Measurements from ENCODE around the gene ANKRD10. TPM values are rescaled to one million over a fixed set of nuclear protein-coding genes. Genes with fewer than 3 reads are reported as not detected.

Gene ANKRD10
- 10 to 100 TPM; 37.9 to 81.3 (median 49.7) TPM for total RNA-seq
- 10 to 100 TPM; 37.7 to 43.4 TPM for polyA plus RNA-seq
- long read RNA-seq, donor 1, transcript ANKRD10-201 (6 exons, 2,495 nt) = major isoform, 19 of 41 reads
- long read RNA-seq, donor 1, partial matches to known transcripts = 8 of 41 reads
- long read RNA-seq, donor 1, other reads (novel, unspliced or antisense) = 13 of 41 reads
- long read RNA-seq, donor 2, transcript ANKRD10-201 (6 exons, 2,495 nt) = major isoform, 169 of 232 reads
- long read RNA-seq, donor 2, partial matches to known transcripts = 15 of 232 reads
- long read RNA-seq, donor 2, other reads (novel, unspliced or antisense) = 48 of 232 reads
- long read RNA-seq, donor 3, transcript ANKRD10-201 (6 exons, 2,495 nt) = major isoform, 49 of 73 reads
- long read RNA-seq, donor 3, partial matches to known transcripts = 11 of 73 reads
- long read RNA-seq, donor 3, other reads (novel, unspliced or antisense) = 13 of 73 reads

DNA sequence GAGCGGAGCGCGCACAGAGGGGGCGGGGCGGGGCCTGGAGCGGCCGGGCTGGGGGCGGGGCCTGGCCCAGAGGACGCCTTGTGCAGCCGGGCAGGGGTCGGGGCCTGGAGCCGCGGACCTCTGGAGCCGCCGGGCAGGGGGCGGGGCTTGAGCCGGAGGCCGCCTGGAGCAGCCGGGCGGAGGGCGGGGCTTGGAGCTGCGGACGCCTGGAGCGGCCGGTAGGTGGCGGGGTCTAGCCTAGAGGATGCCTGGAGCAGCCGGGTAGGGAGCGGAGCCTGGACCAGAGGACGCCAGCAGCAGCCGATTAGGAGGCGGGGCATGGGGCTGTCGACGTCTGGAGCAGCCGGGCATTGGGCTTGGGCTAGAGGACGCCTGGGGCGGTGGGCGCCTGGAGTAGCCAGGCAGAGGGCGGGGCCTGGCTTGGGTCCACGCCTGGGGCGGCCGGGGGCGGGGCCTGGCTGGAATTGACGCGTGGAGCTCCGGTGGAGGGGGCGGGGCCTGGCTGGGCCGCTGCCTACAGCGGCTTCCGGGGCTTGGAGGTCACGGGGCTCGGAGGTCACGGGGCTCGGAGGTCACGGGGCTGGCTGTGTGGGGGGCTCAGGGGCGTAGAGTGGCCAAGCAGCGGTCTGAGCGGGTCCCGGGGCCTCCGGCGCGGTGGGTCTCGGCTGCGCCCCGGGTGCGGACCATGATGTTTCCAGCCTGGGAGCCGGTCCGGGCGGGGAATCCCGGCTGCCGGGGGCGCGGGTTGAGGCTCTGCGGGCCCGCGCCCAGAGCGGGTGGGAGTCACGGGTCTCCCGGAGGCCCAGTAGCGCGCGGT, at the start of gene ANKRD10:
Gene ANKRD10 (minus strand): TSS at position 13 of the 817 bp plus-strand sequence. CDS start 135 bp downstream, outside the sequence.
- Histone ChIP-seq H3K4me3 (peak within 1 kb of the TSS; percentile 71 to 99 (median 96)), H3K9me3 (no peaks in the 10 kb centered on the region), H3K27ac (peak within 1 kb of the TSS; percentile 93 to 100 (median 100)), H3K36me3 (peaks cover 0 to 13% (median 3%) of the 10 kb centered on the region in 9 donors), H3K4me1 (peaks cover 8 to 53% (median 36%) of the 10 kb centered on the region in 12 donors), H3K27me3 (no peaks in the 10 kb centered on the region)
- WGBS, 4 donors = 0 to 1% (median 1%) methylated on average over 8 to 81 of the region's 81 CpGs
- ATAC-seq (peak; percentile 91 to 95 (median 92)), DNase-seq (peak; percentile 99 to 100 (median 99))
- TF ChIP-seq POLR2A (IDR thresholded peaks at IDR 0.05) = peak in 1 of 2 donors; percentile 68
- TF ChIP-seq, protein P1, sequence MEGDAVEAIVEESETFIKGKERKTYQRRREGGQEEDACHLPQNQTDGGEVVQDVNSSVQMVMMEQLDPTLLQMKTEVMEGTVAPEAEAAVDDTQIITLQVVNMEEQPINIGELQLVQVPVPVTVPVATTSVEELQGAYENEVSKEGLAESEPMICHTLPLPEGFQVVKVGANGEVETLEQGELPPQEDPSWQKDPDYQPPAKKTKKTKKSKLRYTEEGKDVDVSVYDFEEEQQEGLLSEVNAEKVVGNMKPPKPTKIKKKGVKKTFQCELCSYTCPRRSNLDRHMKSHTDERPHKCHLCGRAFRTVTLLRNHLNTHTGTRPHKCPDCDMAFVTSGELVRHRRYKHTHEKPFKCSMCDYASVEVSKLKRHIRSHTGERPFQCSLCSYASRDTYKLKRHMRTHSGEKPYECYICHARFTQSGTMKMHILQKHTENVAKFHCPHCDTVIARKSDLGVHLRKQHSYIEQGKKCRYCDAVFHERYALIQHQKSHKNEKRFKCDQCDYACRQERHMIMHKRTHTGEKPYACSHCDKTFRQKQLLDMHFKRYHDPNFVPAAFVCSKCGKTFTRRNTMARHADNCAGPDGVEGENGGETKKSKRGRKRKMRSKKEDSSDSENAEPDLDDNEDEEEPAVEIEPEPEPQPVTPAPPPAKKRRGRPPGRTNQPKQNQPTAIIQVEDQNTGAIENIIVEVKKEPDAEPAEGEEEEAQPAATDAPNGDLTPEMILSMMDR (IDR thresholded peaks at IDR 0.05) = peak; percentile 75 to 100 (median 96)
- intact Hi-C loops (cut with DNase I) = loop anchor here (1.0 to 10.0 kb wide), 17 partner anchors 44 to 302 kb away; partner anchors contain the start of genes ING1 (in 6 of the 10) and CARS2 (in 1 of the 10)

DNA sequence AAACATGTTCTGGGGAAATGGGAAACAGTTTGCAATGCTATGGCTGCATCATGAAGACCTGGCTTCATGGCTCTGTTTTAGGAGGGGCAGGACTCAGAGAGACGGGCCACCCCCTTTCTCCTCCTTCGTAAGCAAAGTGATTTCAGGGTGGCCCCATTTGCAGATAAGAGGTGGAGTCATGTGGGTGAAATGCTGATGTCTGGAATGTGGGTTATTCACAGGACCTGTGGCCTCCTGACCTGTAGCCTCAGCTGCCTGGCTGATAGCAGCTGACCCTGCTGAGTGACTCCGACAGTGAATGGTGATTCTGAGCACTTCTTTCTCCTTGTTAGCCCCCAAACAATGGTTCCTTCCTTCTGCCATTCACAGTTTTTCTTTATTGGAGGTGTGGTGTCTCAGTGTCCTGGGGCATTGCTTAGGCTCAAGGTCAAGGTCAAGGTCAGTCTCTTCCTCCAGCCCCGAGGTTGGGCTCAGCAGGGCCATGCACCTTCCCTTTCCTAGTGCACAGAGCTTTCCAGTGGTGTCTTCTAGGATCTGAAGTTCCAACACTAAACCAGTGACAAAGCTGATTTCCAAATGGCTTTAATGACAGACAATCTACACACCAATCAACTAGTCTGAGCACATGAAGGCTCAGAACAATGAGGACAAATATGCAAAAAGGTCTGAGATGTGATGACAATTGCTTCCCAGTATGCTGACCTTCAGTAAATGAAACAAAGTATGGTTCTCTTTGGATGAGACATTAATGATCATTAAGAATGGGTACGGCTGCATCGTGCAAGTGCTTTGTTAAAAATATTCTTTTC, 49.6 kb upstream of the ANKRD10 start:
- H3K27ac ChIP-seq = no peak overlapping the region
- ATAC-seq (no peak), DNase-seq (no peak)
- H3K27me3 ChIP-seq = no peaks in the 10 kb centered on the region
- no peak overlapping the region for H3K4me3 ChIP-seq
- TF ChIP-seq, protein P1 (IDR thresholded peaks at IDR 0.05) = no peak
- TF ChIP-seq POLR2A (IDR thresholded peaks at IDR 0.05) = no peak
- intact Hi-C loops (cut with DNase I) = no loop called here
- no peaks in the 10 kb centered on the region for H3K36me3 ChIP-seq
- WGBS, 4 donors = 64 to 66% (median 66%) methylated on average over 6 of the region's 6 CpGs
- H3K9me3 ChIP-seq = peaks cover 0 to 40% (median 17%) of the 10 kb centered on the region in 12 donors
- H3K4me1 ChIP-seq = peaks cover 0 to 9% (median 0%) of the 10 kb centered on the region in 12 donors

DNA sequence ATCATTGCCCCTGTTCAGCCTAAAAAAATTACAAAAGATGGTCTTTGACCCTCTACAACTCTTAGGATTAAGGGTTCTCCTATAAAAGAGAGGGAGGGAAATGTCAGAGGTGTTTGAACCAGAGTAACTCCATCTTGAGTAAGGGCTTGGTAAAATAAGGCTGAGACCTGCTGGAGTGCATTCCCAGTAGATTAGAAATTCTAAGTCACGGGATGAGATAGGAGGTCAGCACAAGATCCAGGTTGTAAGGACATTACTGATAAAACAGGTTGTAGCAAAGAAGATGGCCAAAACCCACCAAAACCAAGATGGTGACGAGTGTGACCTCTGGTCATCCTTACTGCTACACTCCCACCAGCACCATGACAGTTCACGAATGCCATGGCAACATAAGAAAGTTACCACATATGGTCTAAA, 48.7 kb upstream of the ANKRD10 start:
- intact Hi-C loops (cut with DNase I) = no loop called here
- no peaks in the 10 kb centered on the region for H3K27me3 ChIP-seq
- TF ChIP-seq, protein P1 (IDR thresholded peaks at IDR 0.05) = no peak
- TF ChIP-seq POLR2A (IDR thresholded peaks at IDR 0.05) = no peak
- peaks cover 0 to 9% (median 0%) of the 10 kb centered on the region in 12 donors for H3K4me1 ChIP-seq
- H3K36me3 ChIP-seq = no peaks in the 10 kb centered on the region
- H3K9me3 ChIP-seq = peaks cover 0 to 40% (median 17%) of the 10 kb centered on the region in 12 donors
- ATAC-seq (no peak), DNase-seq (no peak)
- WGBS, 4 donors = 80 to 87% (median 82%) methylated on average over 3 of the region's 3 CpGs
- H3K27ac ChIP-seq = no peak overlapping the region
- H3K4me3 ChIP-seq = no peak overlapping the region

Data from heart left ventricle (tissue), 16 donors.